Lower lobe of right lung (tissue), 2 donors: Measurements from ENCODE around the gene SORCS2. TPM values are rescaled to one million over a fixed set of nuclear protein-coding genes. Genes with fewer than 3 reads are reported as not detected.
"Not testable (repeated sequence)": the region's sequence is repeated elsewhere in the genome, so short reads cannot be mapped to it uniquely, and the experiment has no call there.

ENCODE experiments used
- ATAC-seq, 2 donors: fragments of 200-7000 bp; cut with Tn5 transposase; one replicate each; pipeline ENCODE4 v1.9.1; 2020 to 2022; ENCODE audit warnings: mild to moderate bottlenecking in 2 of 2, moderate library complexity in 2 of 2
- DNase-seq: peaks from one replicate; pipeline ENCODE4 v3.0.0-alpha.2; 2020
- H3K27ac ChIP-seq: fragments of 200-600 bp; one replicate; pipeline ENCODE4 v1.8.0; 2022
- H3K27me3 ChIP-seq: fragments of 200-600 bp; one replicate; pipeline ENCODE4 v1.8.0; 2022; ENCODE audit warnings: low read depth
- H3K36me3 ChIP-seq: fragments of 200-600 bp; one replicate; pipeline ENCODE4 v1.8.0; 2022; ENCODE audit warnings: mild to moderate bottlenecking
- H3K4me1 ChIP-seq: fragments of 200-600 bp; one replicate; pipeline ENCODE4 v1.8.0; 2022
- H3K4me3 ChIP-seq: fragments of 200-600 bp; one replicate; pipeline ENCODE4 v1.8.0; 2022; ENCODE audit warnings: mild to moderate bottlenecking
- H3K9me3 ChIP-seq: fragments of 200-600 bp; one replicate; pipeline ENCODE4 v1.8.0; 2022
- CTCF ChIP-seq: fragments of 200-600 bp; IDR thresholded peaks from one replicate; pipeline ENCODE4 v1.8.0; 2022; ENCODE audit warnings: antibody characterized with exemption, mild to moderate bottlenecking
- intact Hi-C: fragments of 100-400 bp; cut with DNase I; formaldehyde crosslinking; loops from one replicate; pipeline ENCODE4 v1.11.0; 2022
- total RNA-seq: library from RNA; stranded (reverse); fragmentation: NEBNext Ultra II Directional; extraction: Animal tissue kit (Norgen Biotek cat#: 25700); gene quantifications from one replicate; pipeline ENCODE4 v1.2.1, GENCODE V29; 2021
- donor health status: DM: no; HTN: yes; CAD: no; lungs with severe emphysema.

SORCS2 gene
- total RNA-seq, 1 donor from 2014 or later: 5.8 TPM

DNA sequence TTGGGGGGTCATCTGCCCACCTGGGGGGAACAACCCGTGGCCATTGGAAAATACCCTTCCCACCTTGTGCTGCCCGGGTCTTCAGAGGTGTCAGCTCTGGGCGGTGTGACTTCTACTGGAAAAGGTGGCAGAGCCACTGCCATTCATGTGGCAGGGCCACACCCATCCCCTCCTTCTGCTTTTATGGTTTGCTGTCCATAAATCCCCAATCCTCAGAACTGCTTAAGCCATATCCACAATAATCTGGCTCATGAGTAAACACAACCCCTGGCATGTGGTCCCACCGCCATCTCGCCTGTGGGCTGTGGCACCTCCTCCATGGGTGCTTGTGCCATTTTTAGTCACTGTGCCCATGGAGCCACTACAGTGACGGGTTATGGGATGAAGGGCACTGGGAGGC, 20.6 kb downstream of the SORCS2 start:
- DNase-seq (no peak), ATAC-seq (no peak)
- Histone ChIP-seq H3K27ac (no peak overlapping the region), H3K9me3 (no peaks in the 10 kb centered on the region), H3K27me3 (no peaks in the 10 kb centered on the region), H3K4me3 (no peak overlapping the region), H3K36me3 (no peaks in the 10 kb centered on the region), H3K4me1 (peaks cover 3% of the 10 kb centered on the region)
- intact Hi-C loops: no loop called here
- TF ChIP-seq CTCF: no peak

GRCh38 chr4:7213807-7214206, 21.5 kb downstream of the SORCS2 start:
- Histone ChIP-seq H3K4me3 (no peak overlapping the region), H3K27me3 (no peaks in the 10 kb centered on the region), H3K27ac (no peak overlapping the region), H3K4me1 (peaks cover 7% of the 10 kb centered on the region), H3K9me3 (no peaks in the 10 kb centered on the region), H3K36me3 (no peaks in the 10 kb centered on the region)
- TF ChIP-seq CTCF: no peak
- DNase-seq (no peak), ATAC-seq (no peak)
- intact Hi-C loops: no loop called here

GRCh38 chr4:7214359-7214758, 22.0 kb downstream of the SORCS2 start:
- Histone ChIP-seq H3K4me3 (no peak overlapping the region), H3K9me3 (no peaks in the 10 kb centered on the region), H3K4me1 (peaks cover 8% of the 10 kb centered on the region), H3K27ac (no peak overlapping the region), H3K27me3 (no peaks in the 10 kb centered on the region), H3K36me3 (no peaks in the 10 kb centered on the region)
- no peak for ATAC-seq
- DNase-seq: no peak
- no peak for TF ChIP-seq CTCF
- intact Hi-C loops: no loop called here

DNA sequence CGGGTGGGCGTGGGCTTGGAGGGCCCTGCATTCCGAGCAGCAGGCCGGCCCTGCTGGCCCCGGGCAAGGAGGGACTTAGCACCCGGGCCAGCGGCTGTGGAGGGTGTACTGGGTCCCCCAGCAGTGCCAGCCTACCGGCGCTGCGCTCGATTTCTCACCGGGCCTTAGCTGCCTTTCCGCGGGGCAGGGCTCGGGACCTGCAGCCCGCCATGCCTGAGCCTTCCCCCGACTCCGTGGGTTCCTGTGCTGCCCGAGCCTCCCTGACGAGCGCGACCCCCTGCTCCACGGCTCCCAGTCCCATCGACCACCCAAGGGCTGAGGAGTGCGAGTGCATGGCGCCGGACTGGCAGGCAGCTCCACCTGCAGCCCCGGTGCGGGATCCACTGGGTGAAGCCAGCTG, 22.8 kb downstream of the SORCS2 start:
- H3K36me3 ChIP-seq, intact Hi-C loops, H3K4me1 ChIP-seq, H3K9me3 ChIP-seq, H3K27ac ChIP-seq, H3K27me3 ChIP-seq, ATAC-seq, H3K4me3 ChIP-seq, DNase-seq: not testable (repeated sequence)

GRCh38 chr4:7217039-7217438, 24.7 kb downstream of the SORCS2 start:
- no peaks in the 10 kb centered on the region for H3K9me3 ChIP-seq
- ATAC-seq: peak in 1 of 2 donors; percentile 2

More at GRCh38 chr4:7217039-7217438, 24.7 kb downstream of the SORCS2 start:
- Histone ChIP-seq H3K36me3 (no peaks in the 10 kb centered on the region), H3K4me1 (peaks cover 8% of the 10 kb centered on the region), H3K4me3 (no peak overlapping the region), H3K27me3 (no peaks in the 10 kb centered on the region), H3K27ac (no peak overlapping the region)
- no peak for TF ChIP-seq CTCF
- intact Hi-C loops: no loop called here
- DNase-seq: no peak
